ENCODE measurements around the gene STARD3. TPM values are rescaled to one million over a fixed set of nuclear protein-coding genes. Genes with fewer than 3 reads are reported as not detected.
A peak's percentile ranks its signal among the peaks of the same experiment; 100 is the strongest.

The STARD3 gene
- total and polyA plus RNA-seq, 4 donors: 27.4 to 79.7 (median 64.8) TPM

- Histone ChIP-seq H3K27me3 (ENCODE audit: control insufficient read depth in 3 of 3, insufficient read depth in 3 of 3, low read length in 2 of 3) (peaks cover 4 to 23% (median 13%) of the 10 kb centered on the region in 3 donors), H3K36me3 (ENCODE audit: control insufficient read depth in 4 of 4, insufficient read depth in 4 of 4, low read length in 4 of 4) (no peaks in the 10 kb centered on the region), H3K4me1 (ENCODE audit: control insufficient read depth in 5 of 5, insufficient read depth in 5 of 5, low read length in 5 of 5) (peaks cover 0 to 13% (median 0%) of the 10 kb centered on the region in 5 donors), H3K9ac (ENCODE audit: insufficient read depth in 1 of 2, low read length in 2 of 2) (no peak overlapping the region), H3K4me3 (peak overlapping the region; percentile 22), H3K27ac (ENCODE audit: low read depth in 1 of 2, low read length in 1 of 2) (no peak overlapping the region), H3K9me3 (ENCODE audit: control insufficient read depth in 4 of 4, insufficient read depth in 3 of 4, low read length in 3 of 4) (peaks cover 0 to 6% (median 0%) of the 10 kb centered on the region in 4 donors)
- ATAC-seq (ENCODE audit: insufficient read depth, low FRiP score): peak; percentile 41
- WGBS, 2 donors: 2 to 3% methylated on average over 37 to 79 of the region's 79 CpGs
- DNase-seq: peak; percentile 46 to 79 (median 76)
- TF ChIP-seq CTCF (IDR thresholded peaks at IDR 0.05; ENCODE audit: control extremely low read depth, extremely low read depth): no peak
Observed at GRCh38 chr17:39617446-39618245, 19.3 kb upstream of the STARD3 start.

GRCh38 chr17:39618246-39618913 is 18.6 kb upstream of the STARD3 start:
- Histone ChIP-seq H3K9me3 (ENCODE audit: control insufficient read depth in 4 of 4, insufficient read depth in 3 of 4, low read length in 3 of 4) (peaks cover 0 to 6% (median 0%) of the 10 kb centered on the region in 4 donors), H3K4me1 (ENCODE audit: control insufficient read depth in 5 of 5, insufficient read depth in 5 of 5, low read length in 5 of 5) (peaks cover 0 to 17% (median 0%) of the 10 kb centered on the region in 5 donors), H3K36me3 (ENCODE audit: control insufficient read depth in 4 of 4, insufficient read depth in 4 of 4, low read length in 4 of 4) (no peaks in the 10 kb centered on the region), H3K27me3 (ENCODE audit: control insufficient read depth in 3 of 3, insufficient read depth in 3 of 3, low read length in 2 of 3) (peaks cover 2 to 19% (median 13%) of the 10 kb centered on the region in 3 donors), H3K27ac (ENCODE audit: low read depth in 1 of 2, low read length in 1 of 2) (no peak overlapping the region), H3K9ac (ENCODE audit: insufficient read depth in 1 of 2, low read length in 2 of 2) (no peak overlapping the region), H3K4me3 (peak overlapping the region; percentile 22)
- 3 to 4% methylated on average over 22 to 33 of the region's 33 CpGs for WGBS, 2 donors
- no peak for TF ChIP-seq CTCF (IDR thresholded peaks at IDR 0.05; ENCODE audit: control extremely low read depth, extremely low read depth)
- DNase-seq (peak in 2 of 3 donors; percentile 21 to 35), ATAC-seq (ENCODE audit: insufficient read depth, low FRiP score) (no peak)

GRCh38 chr17:39618956-39619785 is 17.8 kb upstream of the STARD3 start:
- peaks cover 0 to 3% (median 0%) of the 10 kb centered on the region in 4 donors for H3K9me3 ChIP-seq (ENCODE audit: control insufficient read depth in 4 of 4, insufficient read depth in 3 of 4, low read length in 3 of 4)
- whole genome bisulfite sequencing, 2 donors: 62 to 65% methylated on average over 13 of the region's 13 CpGs
- H3K36me3 ChIP-seq (ENCODE audit: control insufficient read depth in 4 of 4, insufficient read depth in 4 of 4, low read length in 4 of 4): no peaks in the 10 kb centered on the region
- H3K4me3 ChIP-seq: no peak overlapping the region
- peaks cover 0 to 20% (median 0%) of the 10 kb centered on the region in 5 donors for H3K4me1 ChIP-seq (ENCODE audit: control insufficient read depth in 5 of 5, insufficient read depth in 5 of 5, low read length in 5 of 5)
- DNase-seq: no peak
- no peak for TF ChIP-seq CTCF (IDR thresholded peaks at IDR 0.05; ENCODE audit: control extremely low read depth, extremely low read depth)
- H3K27ac ChIP-seq (ENCODE audit: low read depth in 1 of 2, low read length in 1 of 2): no peak overlapping the region
- no peak overlapping the region for H3K9ac ChIP-seq (ENCODE audit: insufficient read depth in 1 of 2, low read length in 2 of 2)
- ATAC-seq (ENCODE audit: insufficient read depth, low FRiP score): no peak
- peaks cover 0 to 19% (median 13%) of the 10 kb centered on the region in 3 donors for H3K27me3 ChIP-seq (ENCODE audit: control insufficient read depth in 3 of 3, insufficient read depth in 3 of 3, low read length in 2 of 3)

All from lung (tissue), 12 donors.